NCI-H1436 (cell line): ENCODE results near the gene CBARP.

Experiments used
- DNase-seq: peaks from one replicate; lab custom pipeline; 2025; lab: John Stamatoyannopoulos, UW

CBARP gene

DNA sequence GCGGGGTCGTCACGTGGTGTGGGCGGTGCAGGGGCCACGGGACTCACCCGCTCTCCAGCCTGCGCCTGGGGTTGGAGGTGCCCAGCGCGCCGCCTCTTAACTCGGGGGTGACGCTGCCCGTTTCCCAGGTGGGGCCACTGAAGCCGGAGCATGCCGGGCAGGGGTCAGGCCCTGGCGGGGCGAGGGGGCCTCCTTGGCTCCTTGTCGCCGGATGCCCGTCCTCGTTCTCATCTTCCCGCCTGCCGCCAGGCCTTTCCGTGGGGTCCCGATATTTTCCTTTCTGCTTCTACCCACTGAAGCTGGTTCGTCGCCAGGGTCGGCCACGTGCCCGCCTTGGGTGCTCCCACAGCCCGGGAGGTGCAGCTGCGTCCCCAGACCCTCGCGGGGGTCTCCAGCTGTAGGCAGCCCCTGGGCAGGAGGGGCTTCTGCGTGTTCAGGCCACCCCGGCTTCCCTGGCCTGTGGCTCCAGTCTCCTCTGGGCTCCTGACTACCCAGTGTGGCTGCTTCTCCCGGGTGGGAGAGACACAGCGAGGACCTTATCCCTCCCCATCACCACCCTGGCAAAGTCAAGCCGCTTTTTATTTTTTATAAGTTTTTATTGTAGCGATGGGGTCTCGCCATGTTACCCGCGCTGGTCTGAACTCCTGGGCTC is 38.3 kb upstream of the CBARP start:
- DNase-seq, result no peak

DNA sequence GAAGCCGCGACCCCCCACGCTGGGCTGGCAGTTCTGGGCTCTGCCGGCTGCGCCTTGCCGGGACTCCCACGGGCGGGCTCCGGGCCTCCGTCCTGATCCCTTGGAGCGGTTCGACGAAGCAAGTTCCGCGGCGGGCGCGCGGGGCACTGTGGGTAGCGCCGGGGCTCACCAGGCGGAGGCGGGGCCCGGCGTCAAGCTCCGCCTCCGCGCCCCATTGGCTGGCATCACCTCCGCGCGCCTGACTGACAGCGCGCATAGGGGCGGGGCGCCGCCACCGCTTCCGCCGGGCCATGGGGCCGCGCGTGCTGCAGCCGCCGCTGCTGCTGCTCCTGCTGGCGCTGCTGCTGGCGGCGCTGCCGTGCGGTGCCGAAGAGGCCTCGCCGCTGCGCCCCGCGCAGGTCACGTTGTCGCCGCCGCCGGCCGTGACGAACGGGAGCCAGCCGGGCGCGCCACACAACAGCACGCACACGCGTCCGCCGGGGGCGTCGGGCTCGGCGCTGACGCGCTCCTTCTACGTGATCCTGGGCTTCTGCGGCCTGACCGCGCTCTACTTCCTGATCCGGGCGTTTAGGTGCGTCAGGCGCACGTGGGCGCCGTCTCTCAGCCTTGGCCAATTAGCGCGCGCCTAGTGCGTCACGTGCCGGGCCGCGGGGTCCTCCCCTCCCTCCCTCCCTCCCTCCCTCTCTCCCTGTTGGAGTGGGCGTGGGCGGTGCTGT is 37.6 kb upstream of the CBARP start, which contains the start of gene FAM174C:
Gene FAM174C (plus strand): TSS at position 271 of the 716 bp plus-strand sequence. CDS start 20 bp downstream, at position 291.
- DNase-seq, result peak; percentile 96

DNA sequence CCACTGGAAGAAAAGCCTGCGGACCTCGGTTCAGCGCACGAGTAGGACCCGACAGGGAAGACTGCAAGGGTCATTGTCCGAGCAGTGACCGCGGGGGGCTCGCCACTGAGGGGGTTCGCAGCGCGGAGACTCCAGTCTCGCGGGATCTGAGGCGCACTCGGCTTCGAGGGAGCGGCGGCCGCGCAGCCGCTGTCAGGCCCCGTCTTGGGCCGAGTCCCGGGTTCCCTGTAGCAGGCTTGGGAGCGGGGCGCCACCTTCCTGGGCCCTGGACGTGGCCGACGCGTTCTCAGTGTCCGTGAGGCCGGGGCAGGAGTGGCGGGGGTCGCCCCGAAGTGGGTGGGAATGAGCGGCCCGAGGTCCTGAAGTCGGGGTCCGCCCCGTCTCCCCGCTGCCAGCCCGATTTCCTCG is 37.1 kb upstream of the CBARP start:
- DNase-seq, result no peak

DNA sequence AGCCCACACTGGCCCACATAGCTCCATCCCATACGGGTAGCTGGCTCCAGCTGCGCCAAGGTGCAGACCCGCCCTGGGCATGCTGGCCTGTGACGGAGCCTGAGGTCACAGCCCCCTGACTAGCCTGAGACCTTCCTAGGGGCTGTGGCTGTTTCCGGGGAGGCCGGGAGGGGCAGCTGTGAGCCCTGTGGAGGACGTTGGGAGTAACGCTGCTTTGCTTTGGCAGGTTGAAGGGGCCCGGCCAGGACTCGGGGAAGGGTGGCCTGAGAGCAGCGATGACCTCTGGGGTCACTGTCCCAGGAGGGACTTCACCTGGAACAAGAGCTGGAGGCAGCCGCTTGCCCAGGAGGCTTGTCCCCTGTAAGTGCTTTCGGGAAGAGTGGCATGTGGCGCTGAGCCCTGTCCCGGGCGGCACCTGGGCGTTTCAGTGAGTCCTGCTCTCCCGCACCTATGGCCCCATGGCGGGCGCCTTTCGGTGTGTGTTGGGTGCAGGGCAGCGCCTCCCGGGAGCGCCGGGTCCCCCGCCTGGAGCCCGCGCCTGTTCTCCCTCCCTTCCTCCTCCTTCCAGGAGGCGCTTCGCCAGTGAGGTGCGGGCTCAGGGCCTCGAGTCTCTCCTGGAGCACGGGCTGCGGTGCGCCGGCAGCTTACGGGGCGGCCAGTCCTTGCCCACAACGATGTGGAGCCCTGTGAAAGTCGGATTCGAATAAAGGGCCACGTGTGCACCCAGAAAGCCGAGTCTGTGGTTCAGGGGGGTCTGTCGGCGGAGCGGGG is 36.5 kb upstream of the CBARP start:
- no peak for DNase-seq

GRCh38 chr19:1273263-1274041 is 35.6 kb upstream of the CBARP start:
- DNase-seq, result no peak

DNA sequence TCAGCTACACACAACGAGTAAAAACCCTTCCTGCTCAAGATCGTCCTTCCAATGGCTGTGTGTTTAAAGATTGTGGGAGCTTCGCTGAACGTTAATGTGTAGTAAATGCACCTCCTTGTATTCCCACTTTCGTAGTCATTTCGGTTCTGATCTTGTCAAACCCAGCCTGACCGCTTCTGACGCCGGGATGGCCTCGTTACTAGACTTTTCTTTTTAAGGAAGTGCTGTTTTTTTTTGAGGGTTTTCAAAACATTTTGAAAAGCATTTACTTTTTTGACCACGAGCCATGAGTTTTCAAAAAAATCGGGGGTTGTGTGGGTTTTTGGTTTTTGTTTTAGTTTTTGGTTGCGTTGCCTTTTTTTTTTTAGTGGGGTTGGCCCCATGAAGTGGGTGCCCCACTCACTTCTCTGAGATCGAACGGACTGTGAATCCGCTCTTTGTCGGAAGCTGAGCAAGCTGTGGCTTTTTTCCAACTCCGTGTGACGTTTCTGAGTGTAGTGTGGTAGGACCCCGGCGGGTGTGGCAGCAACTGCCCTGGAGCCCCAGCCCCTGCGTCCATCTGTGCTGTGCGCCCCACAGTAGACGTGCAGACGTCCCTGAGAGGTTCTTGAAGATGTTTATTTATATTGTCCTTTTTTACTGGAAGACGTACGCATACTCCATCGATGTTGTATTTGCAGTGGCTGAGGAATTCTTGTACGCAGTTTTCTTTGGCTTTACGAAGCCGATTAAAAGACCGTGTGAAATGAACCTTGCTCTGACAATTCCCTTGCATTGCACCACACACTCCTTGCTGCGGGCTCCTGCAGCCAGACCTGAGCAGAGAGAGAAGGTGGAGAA is 34.8 kb upstream of the CBARP start:
- DNase-seq, result no peak

DNA sequence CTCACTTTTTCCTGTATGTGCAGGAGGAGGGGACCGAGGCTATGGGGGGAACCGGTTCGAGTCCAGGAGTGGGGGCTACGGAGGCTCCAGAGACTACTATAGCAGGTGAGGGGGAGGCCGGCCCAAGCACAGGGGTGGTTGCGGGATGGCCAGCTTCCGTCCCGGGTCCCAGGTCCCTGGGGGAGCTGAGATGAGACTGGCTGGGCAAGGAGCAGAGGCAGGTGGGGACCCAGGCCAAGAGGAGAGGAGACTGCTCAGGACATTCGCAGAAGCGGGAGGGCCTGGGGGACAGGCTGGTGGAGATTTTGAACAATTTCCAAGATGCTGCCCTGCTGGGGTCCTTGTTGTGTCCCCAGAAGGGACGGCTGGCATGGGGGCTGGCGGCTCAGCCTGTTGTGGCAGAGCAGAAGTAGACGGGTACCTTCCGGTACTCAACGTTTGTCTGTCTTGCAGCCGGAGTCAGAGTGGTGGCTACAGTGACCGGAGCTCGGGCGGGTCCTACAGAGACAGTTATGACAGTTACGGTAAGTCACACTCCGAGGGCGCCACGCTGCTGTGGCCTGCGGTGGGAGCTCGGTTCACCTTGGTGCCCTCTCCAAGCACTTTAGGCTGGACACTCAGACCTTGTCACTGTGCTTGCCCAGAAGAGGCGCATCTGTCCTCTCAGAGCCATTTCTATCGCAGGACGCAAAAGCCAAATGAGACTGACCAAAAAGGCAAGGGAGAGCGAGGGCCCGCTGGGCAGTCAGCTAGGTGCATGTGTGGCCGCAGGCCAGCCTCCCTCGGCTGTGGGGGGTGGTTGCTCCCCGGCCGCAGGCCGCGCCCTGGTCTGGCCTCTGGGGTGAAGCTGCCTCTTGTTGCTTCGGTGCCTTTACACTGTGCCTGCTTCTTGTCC is 34.0 kb upstream of the CBARP start:
- DNase-seq, result no peak

- no peak for DNase-seq
Measured at GRCh38 chr19:1270854-1271527, 33.2 kb upstream of the CBARP start.

- DNase-seq, result no peak
Measured at GRCh38 chr19:1270213-1270853, 32.5 kb upstream of the CBARP start.

DNA sequence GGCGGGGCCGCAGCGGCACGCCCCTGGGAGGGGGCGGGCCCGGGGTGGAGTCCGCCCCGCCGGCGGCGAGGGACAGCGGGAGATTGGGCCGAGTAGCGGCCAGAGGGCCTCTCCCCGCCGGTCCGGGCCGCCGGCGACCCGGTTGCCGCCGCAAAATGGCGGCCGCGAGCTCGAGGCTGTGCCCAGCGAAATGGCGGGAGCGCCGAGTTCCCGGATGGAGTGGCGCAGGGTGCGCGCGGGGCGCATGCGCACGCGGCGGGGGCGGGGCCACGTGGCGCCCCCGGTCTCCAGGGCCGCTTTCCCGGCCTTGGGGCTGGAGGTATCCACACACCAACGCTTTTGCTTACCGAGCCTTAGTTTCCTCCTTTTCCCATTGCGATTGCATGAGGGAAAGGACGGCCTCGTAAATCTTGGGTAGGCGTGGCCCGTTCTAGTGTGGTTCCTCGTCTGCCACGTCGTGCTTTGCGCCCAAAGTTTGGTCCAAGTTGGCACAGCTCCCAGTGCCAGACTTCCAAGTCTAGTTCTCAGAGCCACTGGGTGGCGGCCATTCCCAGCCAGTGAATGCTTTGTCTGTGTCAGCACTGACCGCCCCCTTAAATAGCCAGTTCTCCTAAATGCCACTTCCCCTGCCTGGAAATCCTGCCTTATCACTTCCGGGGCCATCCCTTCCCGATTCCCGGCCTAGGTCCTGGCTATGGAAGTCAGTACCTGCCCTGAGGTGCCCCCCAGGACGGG is 31.8 kb upstream of the CBARP start:
- DNase-seq, result peak; percentile 81

DNA sequence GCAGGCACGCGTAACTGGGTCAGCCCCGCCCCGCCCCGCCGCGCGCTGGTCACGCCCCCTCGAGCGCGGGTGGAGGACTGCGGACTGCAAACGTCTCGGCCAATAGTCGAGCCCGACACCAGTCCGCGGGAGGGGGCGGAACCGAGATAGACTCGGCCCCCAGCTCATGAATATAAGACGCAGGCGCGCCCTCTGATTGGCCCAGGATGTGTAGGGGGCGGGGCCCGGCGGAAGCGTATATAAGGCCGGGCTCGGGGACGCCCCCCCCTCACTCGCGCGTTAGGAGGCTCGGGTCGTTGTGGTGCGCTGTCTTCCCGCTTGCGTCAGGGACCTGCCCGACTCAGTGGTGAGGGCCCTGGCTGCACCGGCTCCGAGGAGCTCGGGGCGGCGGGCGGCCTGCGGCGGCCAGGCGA is 31.3 kb upstream of the CBARP start, which contains the start of gene CIRBP:
Gene CIRBP (plus strand): TSS at position 268 of the 413 bp plus-strand sequence. CDS start 1,602 bp downstream, outside the sequence.
- peak; percentile 98 for DNase-seq

DNA sequence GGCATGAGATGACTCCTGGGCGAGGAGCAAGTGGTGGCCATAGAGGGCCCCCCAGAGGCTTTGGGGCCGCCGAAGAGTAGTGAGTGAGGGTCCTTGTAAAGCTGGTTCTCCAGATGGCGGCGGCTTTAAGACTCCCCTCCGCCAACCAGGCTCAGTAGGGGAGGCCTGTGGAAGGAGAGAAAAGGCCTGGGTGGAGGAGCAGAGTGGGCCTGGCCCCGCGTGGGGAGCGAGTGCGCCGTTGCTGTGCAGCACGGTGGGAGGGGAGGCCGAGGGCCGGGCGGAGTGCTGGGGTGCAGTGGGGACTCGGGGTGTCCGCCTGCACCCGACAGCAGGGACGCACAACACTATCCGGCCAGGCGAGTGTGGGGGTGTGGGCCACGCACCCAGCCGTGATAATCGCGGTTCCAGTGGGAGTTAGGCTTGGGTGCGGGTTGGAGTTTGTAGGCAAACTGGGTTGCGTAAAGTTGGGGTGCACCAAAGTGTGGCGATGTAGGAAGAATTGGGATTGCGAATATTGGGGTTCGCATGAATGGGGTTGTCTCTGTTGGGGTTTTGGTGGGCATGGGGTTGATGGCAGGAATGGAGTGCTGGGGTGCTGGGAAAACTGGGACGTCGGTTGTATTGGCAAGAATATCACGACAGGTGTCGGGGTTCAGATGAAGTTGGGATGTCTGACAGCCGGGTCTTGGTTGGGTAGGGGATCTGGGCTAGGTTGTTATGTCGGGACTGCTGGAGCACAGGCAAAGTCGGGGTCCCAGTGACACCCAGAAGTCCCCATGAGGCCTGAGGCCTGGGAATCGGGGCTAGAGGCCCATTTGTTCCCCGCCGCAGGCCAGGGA is 30.6 kb upstream of the CBARP start:
- DNase-seq, result no peak

GRCh38 chr19:1267477-1268225 is 29.8 kb upstream of the CBARP start:
- no peak for DNase-seq

- DNase-seq, result no peak
Measured at GRCh38 chr19:1266916-1267476, 29.2 kb upstream of the CBARP start.

GRCh38 chr19:1266129-1266915 is 28.5 kb upstream of the CBARP start:
- peak; percentile 57 for DNase-seq
